Measurements from ENCODE around the gene PSMD13.

PSMD13 gene

GRCh38 chr11:296171-297050 is 59.6 kb downstream of the PSMD13 start:
- H3K4me3 ChIP-seq (ENCODE audit: low read depth, low read length) = no peak overlapping the region
- TF ChIP-seq CTCF (conservative IDR thresholded peaks at IDR 0.05; ENCODE audit: low read depth, low read length) = no peak
- DNase-seq (ENCODE audit: low read depth) = no peak

GRCh38 chr11:297051-297585 is 60.3 kb downstream of the PSMD13 start:
- no peak for DNase-seq (ENCODE audit: low read depth)
- H3K4me3 ChIP-seq (ENCODE audit: low read depth, low read length) = no peak overlapping the region
- no peak for TF ChIP-seq CTCF (conservative IDR thresholded peaks at IDR 0.05; ENCODE audit: low read depth, low read length)

- no peak for DNase-seq (ENCODE audit: low read depth)
- no peak overlapping the region for H3K4me3 ChIP-seq (ENCODE audit: low read depth, low read length)
- TF ChIP-seq CTCF (conservative IDR thresholded peaks at IDR 0.05; ENCODE audit: low read depth, low read length) = no peak
Measured at GRCh38 chr11:297586-298405, 61.0 kb downstream of the PSMD13 start.

- no peak overlapping the region for H3K4me3 ChIP-seq (ENCODE audit: low read depth, low read length)
- no peak for TF ChIP-seq CTCF (conservative IDR thresholded peaks at IDR 0.05; ENCODE audit: low read depth, low read length)
- DNase-seq (ENCODE audit: low read depth) = no peak
Measured at GRCh38 chr11:298406-299065, 61.8 kb downstream of the PSMD13 start.

- H3K4me3 ChIP-seq (ENCODE audit: low read depth, low read length) = no peak within 1 kb of the TSS
- no peak for TF ChIP-seq CTCF (conservative IDR thresholded peaks at IDR 0.05; ENCODE audit: low read depth, low read length)
- no peak for DNase-seq (ENCODE audit: low read depth)
Measured at GRCh38 chr11:299081-299891, 62.5 kb downstream of the PSMD13 start, which contains the start of gene IFITM5. Gene IFITM5 (minus strand): TSS chr11:299526. CDS start chr11:299490, 36 bp downstream.
